Effector memory CD8-positive, alpha-beta T cell (primary cell): ENCODE measurements around the gene KY.

ENCODE experiments used
- ATAC-seq: fragments of 150-1000 bp; cut with Tn5 transposase; replicated peaks from 2 replicates; pipeline ENCODE4 v1.10.0; 2021; ENCODE audit warnings: mild to moderate bottlenecking, moderate library complexity
- DNase-seq, 3 experiments: peaks; one replicate each; pipeline ENCODE4 v3.0.0; 2021
- H3K27ac Mint-ChIP-seq, 2 donors: one replicate each; pipeline ENCODE4 v1.8.0; 2022; ENCODE audit warnings: mild to moderate bottlenecking in 2 of 2, mixed read lengths in 2 of 2, moderate library complexity in 2 of 2
- H3K27me3 Mint-ChIP-seq, 2 donors: one replicate each; pipeline ENCODE4 v1.8.0; 2022; ENCODE audit warnings: mixed read lengths in 2 of 2
- H3K36me3 Mint-ChIP-seq: one replicate; pipeline ENCODE4 v1.8.0; 2022; ENCODE audit warnings: mild to moderate bottlenecking, moderate library complexity, mixed read lengths; ENCODE audit not compliant: insufficient read depth
- H3K4me1 Mint-ChIP-seq, 2 donors: one replicate each; pipeline ENCODE4 v1.8.0; 2022; ENCODE audit warnings: low read depth in 2 of 2, mixed read lengths in 2 of 2
- H3K4me3 Mint-ChIP-seq, 2 donors: one replicate each; pipeline ENCODE4 v1.8.0; 2022; ENCODE audit warnings: mild to moderate bottlenecking in 2 of 2, mixed read lengths in 2 of 2, moderate library complexity in 2 of 2
- H3K9me3 Mint-ChIP-seq, 2 donors: one replicate each; pipeline ENCODE4 v1.8.0; 2022; ENCODE audit warnings: mixed read lengths in 2 of 2

The KY gene

DNA sequence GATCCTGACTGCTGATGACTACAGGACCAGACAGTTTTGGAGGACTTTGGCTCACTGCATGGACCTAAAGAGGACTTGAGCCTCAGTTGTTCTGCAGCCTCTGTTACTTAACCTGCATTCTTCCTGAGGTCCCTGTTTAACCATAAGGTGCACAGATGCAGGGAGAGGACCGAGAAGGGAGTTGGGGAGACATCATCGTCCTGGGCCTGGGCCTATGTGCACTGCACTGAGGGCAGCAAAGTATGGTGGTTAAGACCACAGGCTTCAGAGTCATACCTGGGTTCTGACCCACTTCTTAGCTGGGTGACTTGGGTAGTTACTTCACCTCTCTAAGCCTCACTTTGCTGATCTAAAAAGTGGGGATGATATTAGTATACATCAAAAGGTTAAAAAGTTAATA is 21.9 kb downstream of the KY start:
- H3K27ac Mint-ChIP-seq = no peak overlapping the region
- peaks cover 0 to 21% of the 10 kb centered on the region in 2 donors for H3K9me3 Mint-ChIP-seq
- peaks cover 9 to 20% of the 10 kb centered on the region in 2 donors for H3K27me3 Mint-ChIP-seq
- no peak for DNase-seq
- no peaks in the 10 kb centered on the region for H3K36me3 Mint-ChIP-seq
- H3K4me1 Mint-ChIP-seq = no peaks in the 10 kb centered on the region
- ATAC-seq = no peak
- H3K4me3 Mint-ChIP-seq = no peak overlapping the region

- Mint-ChIP-seq H3K27me3 (peaks cover 9 to 20% of the 10 kb centered on the region in 2 donors), H3K4me3 (no peak overlapping the region), H3K4me1 (no peaks in the 10 kb centered on the region), H3K9me3 (peaks cover 0 to 21% of the 10 kb centered on the region in 2 donors), H3K27ac (no peak overlapping the region), H3K36me3 (no peaks in the 10 kb centered on the region)
- no peak for DNase-seq
- no peak for ATAC-seq
Measured at GRCh38 chr3:134627831-134628230, 23.0 kb downstream of the KY start.

GRCh38 chr3:134625885-134626741 is 24.7 kb downstream of the KY start:
- no peak overlapping the region for H3K27ac Mint-ChIP-seq
- H3K9me3 Mint-ChIP-seq = peaks cover 0 to 9% of the 10 kb centered on the region in 2 donors
- no peaks in the 10 kb centered on the region for H3K4me1 Mint-ChIP-seq
- H3K27me3 Mint-ChIP-seq = peaks cover 8 to 20% of the 10 kb centered on the region in 2 donors
- ATAC-seq (no peak), DNase-seq (no peak)
- no peaks in the 10 kb centered on the region for H3K36me3 Mint-ChIP-seq
- no peak overlapping the region for H3K4me3 Mint-ChIP-seq

- ATAC-seq (no peak), DNase-seq (no peak)
- H3K4me1 Mint-ChIP-seq = no peaks in the 10 kb centered on the region
- peaks cover 2 to 20% of the 10 kb centered on the region in 2 donors for H3K27me3 Mint-ChIP-seq
- H3K36me3 Mint-ChIP-seq = no peaks in the 10 kb centered on the region
- no peak overlapping the region for H3K27ac Mint-ChIP-seq
- peaks cover 0 to 2% of the 10 kb centered on the region in 2 donors for H3K9me3 Mint-ChIP-seq
- no peak overlapping the region for H3K4me3 Mint-ChIP-seq
Measured at GRCh38 chr3:134625462-134625861, 25.4 kb downstream of the KY start.

DNA sequence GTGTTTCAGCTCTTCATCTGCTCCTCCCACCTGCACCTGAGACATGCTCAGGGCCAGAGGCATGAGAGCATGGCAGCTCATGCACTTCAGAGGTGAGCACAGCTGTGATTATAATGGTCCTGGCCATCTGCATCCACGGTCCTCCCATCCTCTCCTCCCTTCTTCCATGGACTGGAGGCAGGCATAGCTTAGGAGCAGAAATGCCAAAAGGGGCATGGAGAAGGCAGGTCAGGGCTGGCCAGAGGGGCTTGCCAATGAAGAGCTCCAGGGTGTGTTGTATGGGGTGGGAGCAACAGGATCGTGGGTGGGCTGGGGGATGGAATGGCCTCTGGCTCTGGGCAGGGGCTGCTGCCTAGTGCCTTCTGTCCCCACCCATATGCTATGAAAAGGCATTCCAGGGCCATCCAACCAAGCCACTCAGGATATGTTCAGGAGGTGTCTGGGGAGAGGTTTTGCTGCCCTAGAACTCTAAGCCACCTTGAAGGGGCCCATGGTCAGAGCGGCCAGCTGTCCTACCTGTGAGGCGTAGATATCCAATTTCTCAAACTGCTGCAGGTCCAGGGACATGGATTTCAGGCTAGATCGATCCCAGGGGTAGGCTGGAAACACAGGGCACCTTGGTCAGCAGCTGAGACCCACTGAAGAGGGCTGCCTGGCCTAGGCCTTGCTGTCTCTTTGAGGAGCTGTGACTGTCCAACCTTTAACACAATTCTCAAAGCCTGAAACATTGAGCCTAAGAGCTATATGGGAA is 26.1 kb downstream of the KY start:
- peaks cover 0 to 20% of the 10 kb centered on the region in 2 donors for H3K27me3 Mint-ChIP-seq
- no peaks in the 10 kb centered on the region for H3K4me1 Mint-ChIP-seq
- no peak overlapping the region for H3K27ac Mint-ChIP-seq
- no peak overlapping the region for H3K4me3 Mint-ChIP-seq
- H3K36me3 Mint-ChIP-seq = no peaks in the 10 kb centered on the region
- no peak for ATAC-seq
- H3K9me3 Mint-ChIP-seq = no peaks in the 10 kb centered on the region
- no peak for DNase-seq

DNA sequence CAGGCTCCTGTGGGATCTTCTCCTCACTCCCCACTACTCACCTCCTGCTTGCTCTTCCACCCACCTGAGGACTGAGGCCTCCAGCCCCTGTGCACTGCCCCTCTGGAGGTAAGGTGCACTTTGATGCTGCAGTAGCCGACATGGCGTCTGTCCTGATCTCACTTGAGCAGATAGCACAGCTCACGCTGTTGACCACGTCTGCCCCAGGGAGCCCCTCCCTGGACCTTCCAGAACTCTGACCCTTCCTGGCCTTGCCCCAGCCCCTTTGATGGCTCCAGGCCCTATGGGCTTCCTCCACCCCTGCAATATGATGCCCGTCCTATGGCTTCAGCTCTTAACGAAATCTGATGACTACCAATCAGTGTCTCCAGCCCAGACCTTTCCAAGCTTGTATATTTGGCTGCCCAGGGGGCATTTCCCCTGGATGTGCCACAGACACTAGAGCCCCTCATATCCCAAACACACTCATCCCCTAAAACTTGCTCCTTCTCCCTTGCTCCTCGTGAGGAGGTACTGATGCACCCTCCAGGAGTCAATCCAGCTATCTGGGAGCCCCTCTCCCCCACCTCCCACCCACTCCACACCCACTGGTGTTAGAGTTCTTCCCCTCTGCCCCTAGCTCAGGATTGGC is 27.1 kb downstream of the KY start:
- Mint-ChIP-seq H3K27me3 (peaks cover 0 to 20% of the 10 kb centered on the region in 2 donors), H3K4me1 (no peaks in the 10 kb centered on the region), H3K4me3 (no peak overlapping the region), H3K27ac (no peak overlapping the region), H3K9me3 (no peaks in the 10 kb centered on the region), H3K36me3 (no peaks in the 10 kb centered on the region)
- DNase-seq (no peak), ATAC-seq (no peak)

- no peaks in the 10 kb centered on the region for H3K9me3 Mint-ChIP-seq
- no peak overlapping the region for H3K27ac Mint-ChIP-seq
- DNase-seq = no peak
- H3K4me1 Mint-ChIP-seq = no peaks in the 10 kb centered on the region
- no peak for ATAC-seq
- H3K4me3 Mint-ChIP-seq = no peak overlapping the region
- H3K27me3 Mint-ChIP-seq = peaks cover 0 to 16% of the 10 kb centered on the region in 2 donors
- no peaks in the 10 kb centered on the region for H3K36me3 Mint-ChIP-seq
Measured at GRCh38 chr3:134622806-134623365, 27.9 kb downstream of the KY start.

DNA sequence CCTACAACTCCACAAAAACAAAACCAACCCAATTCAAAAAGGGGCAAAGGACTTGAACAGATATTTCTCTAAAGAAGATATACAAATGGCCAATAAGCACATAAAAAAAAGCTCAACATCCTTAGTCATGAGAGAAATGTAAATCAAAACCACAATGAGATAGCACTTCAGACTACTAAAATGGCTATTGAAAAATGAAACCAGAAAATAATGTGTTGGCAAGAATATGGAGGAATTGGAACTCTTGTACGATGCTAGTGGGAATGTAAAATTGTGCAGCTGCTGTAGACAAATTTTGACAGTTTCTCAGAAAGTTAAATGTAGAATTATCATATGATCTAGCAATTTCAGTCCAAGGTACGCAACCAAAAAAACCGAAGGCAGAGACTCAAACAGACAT is 29.0 kb downstream of the KY start:
- no peak overlapping the region for H3K27ac Mint-ChIP-seq
- ATAC-seq (no peak), DNase-seq (no peak)
- no peaks in the 10 kb centered on the region for H3K4me1 Mint-ChIP-seq
- H3K36me3 Mint-ChIP-seq = no peaks in the 10 kb centered on the region
- no peaks in the 10 kb centered on the region for H3K9me3 Mint-ChIP-seq
- H3K4me3 Mint-ChIP-seq = no peak overlapping the region
- H3K27me3 Mint-ChIP-seq = peaks cover 0 to 10% of the 10 kb centered on the region in 2 donors

GRCh38 chr3:134620476-134621115 is 30.2 kb downstream of the KY start:
- no peak for ATAC-seq

DNA sequence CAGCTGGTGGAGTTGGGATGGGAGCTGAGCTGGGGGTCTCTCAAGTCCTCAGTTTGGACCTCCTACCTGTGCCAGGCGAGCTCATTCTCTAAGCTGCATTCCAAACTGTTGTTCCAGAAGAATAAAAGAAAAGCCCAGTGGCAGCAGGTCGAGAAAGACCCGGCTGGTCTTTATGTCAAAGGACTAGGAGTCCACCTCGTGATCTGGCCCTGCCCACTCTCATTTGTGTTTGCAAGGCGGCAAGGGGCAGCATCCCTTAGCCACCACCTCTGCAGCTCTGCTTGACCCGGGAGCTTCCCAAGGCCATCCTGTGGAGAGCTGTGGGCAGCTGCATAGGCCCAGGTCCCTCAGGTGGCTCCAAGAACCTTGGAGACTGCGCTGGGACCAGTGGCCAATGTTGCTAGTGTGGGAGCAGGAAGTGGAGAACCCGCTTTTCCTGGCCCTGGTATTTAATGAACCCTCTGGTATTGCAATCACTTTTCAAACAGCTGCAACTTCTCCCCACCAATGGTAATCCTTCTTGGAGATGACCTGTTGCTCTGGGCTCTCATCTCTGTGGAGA is 30.9 kb downstream of the KY start:
- Mint-ChIP-seq H3K9me3 (no peaks in the 10 kb centered on the region), H3K4me1 (no peaks in the 10 kb centered on the region), H3K4me3 (no peak overlapping the region), H3K36me3 (no peaks in the 10 kb centered on the region), H3K27ac (no peak overlapping the region), H3K27me3 (no peaks in the 10 kb centered on the region)
- ATAC-seq (no peak), DNase-seq (no peak)

More at GRCh38 chr3:134620476-134621115, 30.2 kb downstream of the KY start:
- Mint-ChIP-seq H3K9me3 (no peaks in the 10 kb centered on the region), H3K4me1 (no peaks in the 10 kb centered on the region), H3K27me3 (peaks cover 0 to 6% of the 10 kb centered on the region in 2 donors), H3K36me3 (no peaks in the 10 kb centered on the region), H3K27ac (no peak overlapping the region), H3K4me3 (no peak overlapping the region)
- DNase-seq = no peak

DNA sequence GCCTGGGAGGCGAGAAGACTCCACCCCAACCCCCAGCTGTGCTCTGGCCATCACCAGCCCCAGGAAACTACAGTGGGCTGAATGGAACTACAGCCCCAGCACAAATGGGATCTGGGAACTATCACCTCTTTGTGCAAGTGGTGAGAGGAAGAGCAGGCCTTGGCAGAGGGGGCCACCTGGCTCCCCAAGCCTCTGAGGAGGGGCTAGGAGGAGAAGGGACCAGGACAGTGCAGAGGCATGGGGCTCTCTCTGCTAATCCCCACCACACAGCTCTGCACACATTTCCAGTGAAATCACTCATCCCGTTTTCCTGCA is 31.6 kb downstream of the KY start:
- no peaks in the 10 kb centered on the region for H3K9me3 Mint-ChIP-seq
- H3K27ac Mint-ChIP-seq = no peak overlapping the region
- H3K4me3 Mint-ChIP-seq = no peak overlapping the region
- ATAC-seq (no peak), DNase-seq (no peak)
- H3K27me3 Mint-ChIP-seq = no peaks in the 10 kb centered on the region
- H3K36me3 Mint-ChIP-seq = no peaks in the 10 kb centered on the region
- no peaks in the 10 kb centered on the region for H3K4me1 Mint-ChIP-seq

DNA sequence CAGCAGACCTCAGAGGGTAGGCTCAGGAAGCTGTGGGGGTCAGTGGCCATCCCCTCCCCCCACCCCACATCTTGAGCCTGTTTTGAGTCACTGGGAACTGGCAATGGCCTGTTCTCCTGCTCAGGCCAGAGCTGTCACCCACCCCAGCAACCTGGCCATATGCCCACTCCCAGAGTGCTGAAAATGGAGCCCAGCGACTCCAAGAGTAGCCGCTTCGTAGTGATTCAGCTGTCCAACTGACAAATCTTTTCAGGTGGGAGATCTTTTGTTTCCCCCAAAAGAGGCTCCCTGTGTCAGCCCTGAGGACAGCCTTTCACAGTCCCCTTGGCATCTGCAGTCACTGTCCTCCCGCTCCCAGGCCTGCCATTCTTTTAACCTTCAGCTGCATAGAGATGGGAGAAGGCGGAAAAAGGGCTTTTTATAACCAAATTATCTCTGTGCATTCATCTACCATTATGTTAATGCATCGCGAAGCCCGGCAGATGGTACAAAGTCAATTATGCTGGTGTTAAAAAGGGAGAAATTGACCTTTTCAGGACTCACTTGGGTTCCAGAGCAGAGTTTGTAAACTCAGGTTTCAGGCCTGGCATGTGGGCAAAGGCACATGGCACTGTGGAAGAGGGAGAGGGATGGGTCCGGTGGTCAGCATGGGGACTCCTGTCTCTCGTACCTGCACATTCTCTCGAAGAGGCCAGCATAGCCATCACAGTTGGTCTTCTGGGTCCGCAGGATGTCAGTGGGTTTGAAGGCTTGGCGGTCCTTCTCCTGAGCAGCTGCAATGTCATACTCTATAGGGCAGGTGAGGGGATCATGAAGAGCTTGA is 32.1 kb downstream of the KY start:
- Mint-ChIP-seq H3K4me3 (no peak overlapping the region), H3K27ac (no peak overlapping the region), H3K27me3 (peaks cover 0 to 2% of the 10 kb centered on the region in 2 donors), H3K9me3 (no peaks in the 10 kb centered on the region), H3K36me3 (no peaks in the 10 kb centered on the region), H3K4me1 (no peaks in the 10 kb centered on the region)
- no peak for DNase-seq
- ATAC-seq = no peak
